GM18517 (cell line): ENCODE measurements around the gene FAM131C.
"Not testable (repeated sequence)": the region's sequence is repeated elsewhere in the genome, so short reads cannot be mapped to it uniquely, and the experiment has no call there.

Source experiments
- ATAC-seq: cut with Tn5 transposase; IDR thresholded peaks from one replicate; pipeline ENCODE4 v1.9.1; 2021; ENCODE audit warnings: mild to moderate bottlenecking, moderate library complexity; ENCODE audit not compliant: unreplicated experiment

FAM131C gene

DNA sequence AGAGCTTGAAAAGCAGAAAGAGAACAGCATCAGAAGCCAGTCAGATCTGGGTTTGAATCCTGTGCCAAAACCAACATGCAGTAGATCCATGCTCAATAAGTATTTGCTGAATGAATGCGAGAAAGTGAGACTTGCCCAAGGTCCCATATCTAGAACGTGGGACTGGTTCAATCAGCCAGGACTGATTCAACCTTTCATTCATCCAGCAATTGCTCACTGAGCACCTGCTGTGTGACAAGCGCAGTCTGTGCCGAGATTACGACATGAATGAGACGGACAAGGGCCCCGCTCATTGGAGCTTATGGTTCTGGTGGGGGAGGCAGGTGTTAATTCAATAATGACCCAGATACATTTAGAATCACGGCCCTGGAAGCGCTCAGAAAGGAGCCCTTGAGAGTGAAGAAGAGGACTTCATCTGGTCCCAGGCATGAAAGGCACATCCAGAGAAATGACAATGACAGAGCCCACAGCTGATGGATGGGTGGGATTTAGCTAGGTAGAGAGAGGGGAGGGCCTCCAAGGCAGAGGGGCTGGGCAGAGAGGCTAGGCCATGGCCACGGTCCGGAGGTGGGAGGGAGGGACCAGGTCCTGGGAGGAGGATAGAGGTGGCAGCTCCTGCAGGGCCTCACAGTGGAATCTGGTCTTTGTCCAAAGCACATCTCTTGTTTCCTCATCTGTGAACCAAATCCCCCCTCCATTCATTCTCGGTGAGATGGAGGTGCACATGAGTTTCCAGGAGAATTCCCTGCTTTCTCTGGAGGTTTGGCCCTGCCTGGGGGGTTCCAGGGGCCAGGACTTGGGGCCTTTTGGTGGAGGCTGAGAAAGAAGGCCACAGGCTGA lies 4.2 kb upstream of the FAM131C start:
- no peak for ATAC-seq

GRCh38 chr1:16076865-16077238 lies 3.4 kb upstream of the FAM131C start:
- no peak for ATAC-seq

DNA sequence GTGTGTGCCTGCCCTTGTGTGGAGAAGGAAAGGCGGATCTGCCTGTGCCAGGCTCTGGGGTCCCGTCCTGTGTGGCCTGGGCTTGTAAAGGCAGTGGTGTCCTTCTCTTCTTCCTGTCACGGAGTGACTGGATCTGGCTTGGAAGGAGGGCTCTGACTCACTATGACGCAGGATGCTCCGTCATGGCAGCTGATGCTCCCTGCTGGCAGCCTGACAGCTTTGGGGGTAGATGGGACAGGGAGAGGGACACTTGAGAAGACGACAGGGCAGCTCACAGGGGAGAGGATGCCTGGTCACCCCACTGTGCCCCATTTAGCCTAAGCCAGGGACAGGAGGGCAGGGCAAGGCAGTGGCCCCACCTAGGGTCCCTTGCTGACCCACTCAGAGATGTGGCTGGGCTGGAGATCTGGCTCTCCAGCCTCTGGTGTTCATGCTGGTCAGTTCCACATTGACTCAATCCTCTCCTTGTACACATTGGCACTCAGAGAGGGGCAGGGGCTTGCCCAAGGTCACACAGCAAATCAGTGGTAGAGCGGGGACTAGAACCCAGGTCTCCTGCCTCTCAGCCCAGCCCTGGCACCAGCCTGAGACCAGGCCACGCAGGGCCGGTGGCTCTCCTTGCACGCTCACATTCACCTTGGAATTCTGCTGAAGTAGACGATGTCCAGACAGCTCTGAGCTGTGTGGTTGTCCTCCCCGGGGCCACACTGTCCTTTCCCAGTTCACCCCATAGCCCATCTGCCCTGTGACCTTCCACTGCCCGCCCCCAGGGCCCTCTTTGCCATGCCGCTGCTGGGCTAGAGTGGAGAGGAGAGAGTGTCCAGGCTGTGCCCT lies 2.8 kb upstream of the FAM131C start:
- no peak for ATAC-seq

DNA sequence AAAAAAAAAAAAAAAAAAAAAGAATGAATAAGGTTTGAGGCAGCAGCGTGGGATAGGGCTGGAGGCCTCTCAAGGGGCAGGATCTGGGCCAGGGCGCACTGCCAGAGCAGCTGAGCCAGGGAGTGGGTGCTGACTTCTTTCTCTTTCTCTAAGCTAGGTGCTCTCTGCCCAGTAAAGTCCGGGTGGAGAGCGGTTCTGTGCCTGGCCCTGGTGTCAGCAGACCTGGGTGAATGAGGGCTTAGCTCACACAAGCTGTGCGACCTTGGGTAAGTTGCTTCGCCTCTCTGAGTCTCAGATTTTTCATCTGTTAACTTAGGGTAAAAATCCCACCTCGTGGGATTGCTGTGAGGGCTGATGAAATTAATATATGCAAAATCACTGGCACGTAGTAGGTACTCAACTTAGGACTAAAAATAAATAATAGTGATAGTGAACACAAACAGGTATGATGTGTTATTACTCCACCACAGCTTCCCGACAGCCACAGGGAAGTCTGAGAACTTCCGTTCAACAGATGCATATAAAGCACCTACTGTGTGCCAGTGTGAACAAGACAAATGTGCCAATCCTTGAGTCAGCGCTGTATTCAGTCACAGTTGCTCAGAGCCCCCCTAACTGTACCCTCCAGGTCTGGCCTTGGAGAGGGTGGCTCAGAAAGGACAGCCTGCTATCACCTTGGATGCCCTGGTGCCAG lies 2.0 kb upstream of the FAM131C start:
- ATAC-seq: no peak

GRCh38 chr1:16074217-16074616 lies 766 bp upstream of the FAM131C start:
- ATAC-seq: no peak

DNA sequence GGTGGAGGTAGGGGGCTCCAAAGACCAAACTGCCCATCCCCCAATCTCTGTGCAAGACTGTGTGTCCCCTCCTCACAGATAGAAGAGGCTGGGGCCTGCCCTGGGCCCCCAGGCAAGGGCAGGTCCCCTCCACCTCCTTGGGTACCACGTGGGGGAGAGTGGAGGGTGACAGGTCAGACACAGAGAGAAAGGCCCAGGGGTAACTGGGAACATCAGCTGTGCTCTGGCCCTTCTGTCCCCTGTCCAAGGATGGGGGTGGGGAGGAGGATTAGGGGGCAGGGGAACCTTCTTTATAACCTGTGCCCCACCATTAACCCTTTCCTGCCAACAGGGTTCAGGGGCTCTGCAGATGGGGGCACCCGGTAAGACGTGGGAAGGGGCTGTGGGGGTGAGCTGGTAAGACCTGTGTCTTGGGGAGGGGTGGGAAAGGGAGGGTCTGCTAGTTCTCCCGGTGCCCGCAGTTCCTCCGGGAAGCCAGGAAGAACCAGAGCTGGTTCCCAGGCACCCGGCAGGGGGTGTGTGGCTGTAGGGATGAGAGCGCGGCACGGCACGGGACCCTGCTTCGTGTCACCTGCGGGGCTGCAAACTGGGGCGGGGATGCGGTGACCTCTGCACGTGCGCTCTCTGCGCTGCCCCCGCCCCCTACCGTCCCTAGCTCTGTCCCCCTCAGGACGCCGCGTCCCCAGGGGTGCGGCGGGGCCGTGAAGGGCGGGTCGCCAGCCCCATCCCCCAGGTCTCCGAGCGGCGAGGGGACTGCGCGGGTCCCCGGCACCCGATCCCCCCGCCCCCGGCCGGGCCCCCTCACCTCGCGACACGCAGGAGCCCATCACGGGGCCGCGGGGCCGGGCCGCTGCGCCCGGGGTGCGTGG lies 601 bp downstream of the FAM131C start:
- no peak for ATAC-seq

DNA sequence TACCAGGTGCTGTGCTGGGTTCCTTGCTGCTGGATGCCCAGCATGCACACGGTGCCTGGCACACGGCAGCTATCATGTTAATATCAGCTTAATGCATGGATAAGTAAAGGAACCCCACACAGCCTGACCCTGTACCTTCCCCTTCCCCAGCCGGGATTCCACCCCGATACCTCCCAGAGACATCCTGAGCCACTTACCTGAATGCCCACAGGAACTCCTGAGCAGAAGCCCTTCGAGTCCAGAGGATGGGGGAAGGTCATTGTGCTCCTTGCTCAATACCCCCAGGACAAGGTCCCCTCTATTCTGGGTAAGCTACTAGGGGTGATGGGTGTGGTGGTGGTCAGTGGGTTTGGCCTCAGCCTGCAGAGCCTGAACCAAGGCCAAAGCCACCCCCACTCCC lies 1.4 kb downstream of the FAM131C start:
- ATAC-seq: no peak

GRCh38 chr1:16071614-16072013 lies 1.8 kb downstream of the FAM131C start:
- ATAC-seq: no peak

DNA sequence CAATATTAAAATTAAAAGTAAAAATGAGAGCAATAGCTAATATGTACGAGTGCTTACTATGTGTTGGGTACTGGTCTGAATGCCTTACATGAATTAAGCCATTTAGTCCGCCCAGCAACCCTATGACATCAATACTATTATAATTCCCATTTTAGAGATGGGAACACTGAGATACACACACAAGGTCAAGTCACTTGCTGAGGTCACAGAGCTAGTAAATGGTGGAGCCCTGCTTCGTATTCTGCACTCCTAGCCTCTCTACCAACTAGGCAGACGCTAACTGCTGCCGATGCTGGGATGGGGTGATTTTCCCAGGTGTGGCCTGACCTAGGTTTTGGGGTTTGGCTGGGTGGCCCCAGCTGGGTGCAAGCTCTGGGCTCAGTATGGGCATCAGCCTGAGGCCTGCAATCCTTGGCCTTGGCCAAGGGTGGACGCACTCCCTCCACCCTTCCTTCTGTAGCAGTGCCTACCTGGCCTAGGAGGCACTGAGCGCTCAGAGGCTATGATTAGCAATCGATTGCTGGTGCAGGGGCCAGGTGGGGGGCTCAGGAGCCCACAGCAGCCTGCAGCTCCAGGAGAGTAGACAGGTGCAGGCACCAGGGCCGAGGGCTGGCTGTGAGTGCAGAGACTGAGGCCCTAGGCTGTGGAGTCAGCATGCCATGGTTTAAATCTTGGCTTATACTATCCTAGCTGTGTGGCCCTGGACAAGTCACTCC lies 2.7 kb downstream of the FAM131C start:
- ATAC-seq: no peak

DNA sequence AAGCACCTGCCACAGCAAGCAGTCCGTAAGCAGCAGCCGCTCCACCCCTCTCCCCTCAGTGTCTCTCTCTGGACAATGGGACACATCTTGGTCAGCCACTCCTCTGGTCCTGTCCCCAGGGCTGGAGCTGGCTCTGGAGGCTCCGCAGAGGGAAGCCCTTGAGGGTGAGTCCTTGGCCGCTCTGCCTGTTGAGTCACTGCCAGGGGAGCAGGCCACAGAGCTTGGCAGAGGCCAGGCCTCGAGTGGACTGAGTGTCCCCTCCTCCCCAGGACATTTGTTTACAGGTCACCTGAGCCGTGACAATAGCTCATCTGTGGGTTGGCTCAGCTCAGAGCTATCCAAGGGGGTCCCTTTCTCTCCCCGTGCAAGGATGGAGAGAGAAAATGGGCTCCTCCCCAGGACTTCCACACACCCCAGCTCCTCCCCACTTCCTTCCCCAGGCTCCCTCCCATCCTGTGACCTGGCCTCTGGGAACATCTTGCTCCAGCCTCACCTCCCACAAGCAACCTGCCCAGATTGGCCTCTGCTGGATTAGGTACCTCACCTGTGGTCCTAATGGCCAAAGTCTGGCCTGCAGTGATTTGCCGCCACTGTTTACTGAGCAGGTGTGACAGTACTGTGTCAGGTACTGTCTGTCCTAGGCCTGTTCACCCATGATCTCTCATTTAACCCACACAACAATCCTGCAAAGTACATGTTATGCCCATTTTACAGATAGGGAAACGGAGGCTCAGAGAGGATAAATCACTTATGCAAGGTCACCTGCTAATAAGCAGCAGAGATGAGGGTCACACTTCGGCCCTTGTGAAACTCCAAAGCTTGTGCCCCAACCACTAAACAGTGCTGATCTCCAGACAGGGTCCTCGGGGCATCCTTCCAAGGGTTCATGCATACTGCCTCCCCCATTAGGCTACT lies 4.8 kb downstream of the FAM131C start:
- no peak for ATAC-seq

DNA sequence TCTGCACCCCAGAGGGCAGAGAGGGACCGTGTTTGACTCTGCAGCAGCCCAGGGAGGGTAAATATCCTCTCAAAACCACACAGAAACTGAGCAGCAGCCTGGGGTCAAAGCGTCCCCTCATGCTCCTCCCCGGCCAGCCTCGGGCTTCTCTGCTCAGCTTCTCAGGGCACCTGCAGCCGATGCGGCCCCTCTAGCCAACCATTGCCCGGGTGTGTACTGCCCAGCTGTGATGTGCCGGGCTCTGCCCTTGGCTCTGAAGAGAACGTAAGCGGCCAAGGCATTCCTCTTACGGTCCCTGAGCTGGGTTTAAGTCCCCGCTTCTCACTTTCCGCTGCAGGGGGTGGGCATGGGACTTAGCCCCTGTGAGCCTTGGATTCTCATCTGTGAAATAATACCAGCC lies 5.5 kb downstream of the FAM131C start:
- ATAC-seq: no peak

GRCh38 chr1:16067127-16067768 lies 6.2 kb downstream of the FAM131C start:
- no peak for ATAC-seq

DNA sequence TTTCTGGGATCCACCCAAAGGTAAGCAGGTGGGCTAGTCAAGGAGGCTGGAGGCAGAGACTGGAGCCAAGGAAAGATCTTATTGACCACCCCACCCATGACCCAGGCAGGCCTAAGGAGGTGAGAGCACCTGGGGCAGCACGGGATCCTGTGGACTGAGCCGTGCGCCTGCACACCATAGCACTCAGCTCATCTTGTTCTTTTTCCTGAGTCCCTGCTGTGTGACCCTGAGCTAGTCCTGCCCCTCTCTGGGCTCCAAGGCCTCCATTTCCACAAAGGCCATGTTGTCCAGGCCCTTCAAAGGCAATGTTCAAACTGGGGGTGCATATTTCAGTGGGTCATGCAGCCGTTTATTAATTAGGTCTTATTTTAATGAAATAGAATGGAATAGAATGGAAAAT lies 7.2 kb downstream of the FAM131C start:
- ATAC-seq: no peak

GRCh38 chr1:16065269-16065576 lies 8.2 kb downstream of the FAM131C start:
- ATAC-seq: no peak

DNA sequence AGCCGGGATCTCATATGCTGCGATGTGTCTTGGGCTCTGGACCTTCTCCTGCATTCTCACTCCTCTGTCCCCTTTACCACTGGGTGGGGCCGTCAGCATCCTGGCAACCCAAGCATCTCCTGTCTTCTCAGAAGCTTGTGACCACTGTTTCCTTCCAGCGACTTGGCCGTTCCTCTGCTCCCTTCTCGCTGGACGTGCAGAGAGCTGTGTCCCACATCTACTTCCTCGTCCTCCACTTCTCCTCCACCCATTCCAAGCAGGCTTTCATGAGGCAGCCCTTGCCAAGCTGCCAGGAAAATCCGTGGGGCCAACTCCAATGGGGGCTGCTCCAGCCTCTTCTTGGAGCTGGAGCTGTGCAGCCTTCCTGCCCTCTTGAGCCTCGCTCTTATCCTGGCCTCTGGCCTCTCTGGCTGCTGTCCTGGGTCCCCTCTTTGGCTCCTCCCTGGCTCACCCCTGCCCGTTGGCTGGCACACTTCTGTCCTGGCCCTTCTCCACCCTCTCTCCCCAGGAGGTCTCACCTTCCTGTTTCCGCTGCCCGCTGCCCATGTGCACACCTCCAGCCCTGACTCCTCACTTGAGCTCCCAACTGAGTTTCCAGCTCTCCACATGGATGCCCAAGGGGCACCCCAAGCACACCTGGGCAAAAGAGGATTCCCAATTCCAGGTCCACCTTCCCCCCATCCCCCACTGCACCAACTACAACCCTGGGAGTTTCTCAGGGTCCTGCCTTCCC lies 8.7 kb downstream of the FAM131C start:
- no peak for ATAC-seq

DNA sequence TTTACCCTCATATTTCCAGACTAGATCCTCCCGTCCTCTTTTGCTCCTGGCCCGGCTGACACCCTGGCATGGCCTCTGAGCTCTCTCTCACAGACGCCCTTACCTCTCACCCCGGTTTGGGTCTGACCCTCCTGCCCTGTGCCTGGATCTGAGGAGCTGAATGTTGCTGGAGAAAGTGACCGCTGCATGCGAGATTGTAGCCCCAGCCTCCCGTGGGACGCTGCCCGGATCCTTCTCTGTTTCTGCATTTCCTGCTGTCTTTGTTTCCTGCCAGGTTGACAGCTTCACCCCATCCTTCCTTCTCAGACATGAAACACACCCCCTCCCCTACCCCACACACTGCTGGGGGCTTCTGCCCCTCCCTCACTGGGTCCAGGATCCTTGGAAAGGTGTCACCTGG lies 9.5 kb downstream of the FAM131C start:
- no peak for ATAC-seq

DNA sequence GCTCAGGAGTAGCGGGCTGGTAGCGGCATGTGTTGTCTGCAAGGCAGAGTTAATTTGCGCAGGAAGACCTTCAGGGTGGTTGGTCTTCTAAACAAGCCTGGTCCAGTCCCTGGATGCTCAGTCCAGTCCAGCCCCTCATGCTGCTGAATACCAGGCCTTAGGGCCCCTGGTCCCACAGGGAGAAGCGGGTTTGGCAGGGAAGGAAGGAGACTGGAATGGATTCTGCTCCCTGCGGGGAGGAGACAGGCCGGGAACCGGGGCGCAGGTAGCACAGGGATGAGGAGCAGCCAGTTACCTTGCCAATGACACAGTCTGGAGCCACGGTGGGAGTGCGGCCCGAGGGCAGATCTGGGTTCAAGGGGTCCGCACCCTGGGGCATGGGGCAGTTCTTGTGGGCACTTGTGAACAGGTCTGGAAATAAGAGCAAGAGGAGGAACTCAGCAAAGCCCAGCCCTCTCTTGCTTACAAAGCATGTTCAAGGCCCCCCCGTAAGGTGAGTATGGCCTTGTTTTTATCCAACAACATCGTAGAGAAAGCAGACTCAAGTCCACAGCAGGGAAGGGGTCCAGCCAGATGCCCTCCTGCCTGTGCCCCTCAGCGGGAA lies 10.1 kb downstream of the FAM131C start:
- no peak for ATAC-seq

DNA sequence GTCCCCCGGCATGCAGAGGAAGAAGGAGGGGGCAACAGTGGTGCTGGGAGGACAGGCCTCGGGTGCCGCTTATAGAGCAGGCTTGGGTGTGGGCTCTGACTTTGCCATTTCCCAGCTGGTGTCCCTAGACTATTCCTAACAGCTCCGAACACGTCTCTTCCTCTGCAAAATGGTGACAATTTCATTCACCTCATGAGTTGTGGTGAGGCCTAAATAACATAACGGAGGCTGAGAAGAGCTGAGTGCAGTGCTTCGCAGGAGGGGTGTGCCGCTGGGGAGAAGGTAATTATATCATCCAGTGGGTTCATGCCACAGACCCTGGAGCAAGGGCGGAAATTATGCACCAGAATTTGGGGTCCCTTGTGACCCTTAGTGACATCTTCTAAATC lies 10.8 kb downstream of the FAM131C start:
- not testable (repeated sequence) for ATAC-seq
